H9 (cell line): ENCODE results near the gene DDX47. TPM values are rescaled to one million over a fixed set of nuclear protein-coding genes. Genes with fewer than 3 reads are reported as not detected.
"Not testable (repeated sequence)": the region's sequence is repeated elsewhere in the genome, so short reads cannot be mapped to it uniquely, and the experiment has no call there.

Source experiments
- DNase-seq: peaks from one replicate; pipeline ENCODE4 v3.0.0-alpha.2; 2017
- H2AFZ ChIP-seq: one replicate; pipeline ENCODE4 v1.6.1; 2013; ENCODE audit warnings: mild to moderate bottlenecking, low read length, control low read depth, moderate library complexity
- H2AK5ac ChIP-seq: 2 replicates; pipeline ENCODE4 v1.6.1; 2013; ENCODE audit warnings: low read length, control low read depth, mixed read lengths; ENCODE audit not compliant: insufficient read length
- H2BK120ac ChIP-seq: one replicate; pipeline ENCODE4 v1.6.1; 2013; ENCODE audit warnings: low read depth, mild to moderate bottlenecking, low read length, control low read depth, inconsistent platforms; ENCODE audit not compliant: poor library complexity, severe bottlenecking
- H2BK12ac ChIP-seq: 2 replicates; pipeline ENCODE4 v1.6.1; 2013; ENCODE audit warnings: low read length, control low read depth, mixed read lengths, low read depth; ENCODE audit not compliant: insufficient read length
- H2BK15ac ChIP-seq: 2 replicates; pipeline ENCODE4 v1.6.1; 2013; ENCODE audit warnings: low read depth, low read length, control low read depth
- H2BK20ac ChIP-seq: one replicate; pipeline ENCODE4 v1.6.1; 2013; ENCODE audit warnings: low read depth, mild to moderate bottlenecking, low read length, control low read depth, inconsistent platforms; ENCODE audit not compliant: poor library complexity, severe bottlenecking
- H2BK5ac ChIP-seq: 2 replicates; pipeline ENCODE4 v1.6.1; 2013; ENCODE audit warnings: low read length, control low read depth, mixed read lengths; ENCODE audit not compliant: insufficient read length
- H3K14ac ChIP-seq: 2 replicates; pipeline ENCODE4 v1.6.1; 2013; ENCODE audit warnings: low read length, control low read depth; ENCODE audit not compliant: insufficient read depth
- H3K18ac ChIP-seq: 2 replicates; pipeline ENCODE4 v1.6.1; 2013; ENCODE audit warnings: low read depth, mild to moderate bottlenecking, mixed read lengths, low read length, control low read depth; ENCODE audit not compliant: insufficient read length
- H3K23ac ChIP-seq: 2 replicates; pipeline ENCODE4 v1.6.1; 2013; ENCODE audit warnings: low read length, control low read depth, mixed read lengths, low read depth; ENCODE audit not compliant: insufficient read length
- H3K23me2 ChIP-seq: 2 replicates; pipeline ENCODE4 v1.6.1; 2013; ENCODE audit warnings: low read depth, mild to moderate bottlenecking, mixed read lengths, low read length, control low read depth; ENCODE audit not compliant: insufficient read length, poor library complexity, severe bottlenecking
- H3K27ac ChIP-seq: 2 replicates; pipeline ENCODE4 v1.5.1; 2013; ENCODE audit warnings: low read length, control low read depth, mixed read lengths, low read depth; ENCODE audit not compliant: insufficient read length
- H3K27me3 ChIP-seq: 2 replicates; pipeline ENCODE4 v1.6.1; 2013; ENCODE audit warnings: low read length, control low read depth, inconsistent platforms; ENCODE audit not compliant: insufficient read depth
- H3K4ac ChIP-seq: 2 replicates; pipeline ENCODE4 v1.6.1; 2013; ENCODE audit warnings: low read depth, mild to moderate bottlenecking, control low read depth, inconsistent platforms, low read length, moderate library complexity
- H3K4me1 ChIP-seq: 2 replicates; pipeline ENCODE4 v1.6.1; 2013; ENCODE audit warnings: low read length, control low read depth, inconsistent platforms; ENCODE audit not compliant: insufficient read depth
- H3K4me2 ChIP-seq: 2 replicates; pipeline ENCODE4 v1.6.1; 2013; ENCODE audit warnings: low read length, control low read depth, mixed read lengths; ENCODE audit not compliant: insufficient read length, insufficient read depth
- H3K56ac ChIP-seq: 2 replicates; pipeline ENCODE4 v1.6.1; 2013; ENCODE audit warnings: low read depth, mild to moderate bottlenecking, mixed read lengths, low read length, control low read depth; ENCODE audit not compliant: insufficient read length
- H3K79me1 ChIP-seq: 2 replicates; pipeline ENCODE4 v1.6.1; 2013; ENCODE audit warnings: low read depth, mild to moderate bottlenecking, moderate library complexity, low read length, control low read depth, inconsistent platforms; ENCODE audit not compliant: insufficient read depth, poor library complexity, severe bottlenecking
- H3K79me2 ChIP-seq: 2 replicates; pipeline ENCODE4 v1.6.1; 2013; ENCODE audit warnings: low read length, control low read depth, inconsistent platforms; ENCODE audit not compliant: insufficient read depth
- H3K9ac ChIP-seq: 2 replicates; pipeline ENCODE4 v1.6.1; 2013; ENCODE audit warnings: low read length, control low read depth, mixed read lengths; ENCODE audit not compliant: insufficient read length; ENCODE audit errors: extremely low read depth
- H3K9me3 ChIP-seq: one replicate; pipeline ENCODE4 v1.6.1; 2013; ENCODE audit warnings: low read depth, low read length, inconsistent platforms; ENCODE audit not compliant: control insufficient read depth
- H3T11ph ChIP-seq: one replicate; pipeline ENCODE4 v1.6.1; 2013; ENCODE audit warnings: mild to moderate bottlenecking, low read length, control low read depth, inconsistent platforms
- H4K20me1 ChIP-seq: one replicate; pipeline ENCODE4 v1.6.1; 2013; ENCODE audit not compliant: control insufficient read depth, insufficient read length, insufficient read depth
- H4K5ac ChIP-seq: 2 replicates; pipeline ENCODE4 v1.6.1; 2013; ENCODE audit warnings: low read depth, mild to moderate bottlenecking, mixed read lengths, low read length, control low read depth; ENCODE audit not compliant: insufficient read length
- H4K8ac ChIP-seq: replicated peaks from 2 replicates; pipeline ENCODE4 v1.6.1; 2013; ENCODE audit warnings: low read length, control low read depth, mixed read lengths, low read depth; ENCODE audit not compliant: insufficient read length
- H4K91ac ChIP-seq: 2 replicates; pipeline ENCODE4 v1.6.1; 2013; ENCODE audit warnings: low read depth, mild to moderate bottlenecking, moderate library complexity, mixed read lengths, low read length, control low read depth; ENCODE audit not compliant: insufficient read length
- H3K27ac Mint-ChIP-seq, 3 experiments: 2 replicates in 2 of 3; 3 replicates in 1 of 3; pipeline ENCODE4 v1.8.0; 2020 to 2021; ENCODE audit warnings: mixed read lengths in 3 of 3, mild to moderate bottlenecking in 1 of 3, moderate library complexity in 1 of 3
- H3K27me3 Mint-ChIP-seq: 2 replicates; pipeline ENCODE4 v1.8.0; 2021; ENCODE audit warnings: low read depth, mild to moderate bottlenecking, moderate library complexity, mixed read lengths
- H3K36me3 Mint-ChIP-seq, 3 experiments: 2 replicates in 2 of 3; 3 replicates in 1 of 3; pipeline ENCODE4 v1.8.0; 2020 to 2021; ENCODE audit warnings: low read depth in 3 of 3, mixed read lengths in 3 of 3; ENCODE audit not compliant: insufficient read depth in 1 of 3
- H3K4me1 Mint-ChIP-seq, 2 experiments: 2 replicates each; pipeline ENCODE4 v1.8.0; 2020; ENCODE audit warnings: mixed read lengths in 2 of 2
- H3K4me3 Mint-ChIP-seq, 2 experiments: 2 replicates in 1 of 2; 3 replicates in 1 of 2; pipeline ENCODE4 v1.8.0; 2020 to 2021; ENCODE audit warnings: mild to moderate bottlenecking in 2 of 2, mixed read lengths in 2 of 2, moderate library complexity in 1 of 2
- H3K9me3 Mint-ChIP-seq, 2 experiments: 2 replicates in 1 of 2; 3 replicates in 1 of 2; pipeline ENCODE4 v1.8.0; 2020; ENCODE audit warnings: mild to moderate bottlenecking in 2 of 2, mixed read lengths in 2 of 2, moderate library complexity in 1 of 2
- CTCF ChIP-seq: fragments of 200-600 bp; sonication (generic); conservative IDR thresholded peaks from 3 replicates; pipeline ENCODE4 v1.8.0; 2021; ENCODE audit warnings: antibody characterized with exemption, mild to moderate bottlenecking
- WGBS: extraction: QIAGEN DNeasy Blood & Tissue Kit; methylation state at CpG from one replicate; pipeline ENCODE4 v1.1.7; 2013; ENCODE audit warnings: missing lambda C conversion rate, low lambda C conversion rate, mixed read lengths; ENCODE audit not compliant: insufficient read length; ENCODE audit errors: extremely low coverage; 5-methylcytosine and 5-hydroxymethylcytosine counted together
- total RNA-seq: library from RNA; stranded (reverse); gene quantifications from 2 replicates; pipeline ENCODE4 v1.2.1, GENCODE V29; 2021

The DDX47 gene
- total RNA-seq, 1 experiment from 2014 or later: 78.2 TPM

GRCh38 chr12:12874029-12874428 lies 60.9 kb downstream of the DDX47 start:
- no peak overlapping the region for H3K14ac ChIP-seq
- no peaks in the 10 kb centered on the region for H3K23me2 ChIP-seq
- Mint-ChIP-seq H3K36me3 (peaks cover 0 to 4% (median 0%) of the 10 kb centered on the region in 3 experiments; a peak in 3 of 7 replicates), H3K4me3 (no peak overlapping the region), H3K27me3 (no peaks in the 10 kb centered on the region; the same call in 1 of the 2 replicates), H3K27ac (no peak overlapping the region), H3K9me3 (no peaks in the 10 kb centered on the region; a peak in 1 of 5 replicates), H3K4me1 (peaks cover 19 to 43% of the 10 kb centered on the region in 2 experiments)
- H3K4me1 ChIP-seq: peaks cover 13% of the 10 kb centered on the region; the same call in 1 of the 2 replicates
- no peak overlapping the region for H3K18ac ChIP-seq
- H2BK5ac ChIP-seq: no peak overlapping the region
- H3K27ac ChIP-seq: no peak overlapping the region
- H2BK15ac ChIP-seq: no peak overlapping the region
- H3K79me1 ChIP-seq: no peaks in the 10 kb centered on the region
- no peak overlapping the region for H3K23ac ChIP-seq
- H2BK120ac ChIP-seq: no peak overlapping the region
- no peak overlapping the region for H3T11ph ChIP-seq
- H2BK20ac ChIP-seq: no peak overlapping the region
- TF ChIP-seq CTCF: no peak
- H3K4ac ChIP-seq: no peak overlapping the region
- H3K56ac ChIP-seq: no peak overlapping the region
- no peak overlapping the region for H3K4me2 ChIP-seq
- no peak overlapping the region for H2BK12ac ChIP-seq
- no peak overlapping the region for H4K8ac ChIP-seq
- no peaks in the 10 kb centered on the region for H3K27me3 ChIP-seq
- H4K20me1 ChIP-seq: no peaks in the 10 kb centered on the region
- no peak overlapping the region for H3K9ac ChIP-seq
- no peak overlapping the region for H4K5ac ChIP-seq
- no peaks in the 10 kb centered on the region for H3K9me3 ChIP-seq
- H3K79me2 ChIP-seq: no peaks in the 10 kb centered on the region
- no CpG with 5 or more reads among the region's 1 CpG for WGBS
- no peak overlapping the region for H2AFZ ChIP-seq
- DNase-seq: no peak
- no peak overlapping the region for H2AK5ac ChIP-seq
- H4K91ac ChIP-seq: no peak overlapping the region

DNA sequence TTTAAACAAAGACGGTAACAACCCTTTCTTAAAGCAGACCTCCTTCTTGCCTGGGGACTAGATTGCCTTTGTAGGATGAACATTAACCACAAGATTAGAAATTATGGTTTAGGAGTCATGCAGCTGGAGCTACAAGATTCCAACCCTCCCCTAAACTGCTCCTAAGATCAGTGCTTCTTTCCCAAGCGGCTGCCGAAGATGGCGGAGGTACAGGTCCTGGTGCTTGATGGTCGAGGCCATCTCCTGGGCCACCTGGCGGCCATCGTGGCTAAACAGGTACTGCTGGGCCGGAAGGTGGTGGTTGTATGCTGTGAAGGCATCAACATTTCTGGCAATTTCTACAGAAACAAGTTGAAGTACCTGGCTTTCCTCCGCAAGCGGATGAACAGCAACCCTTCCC lies 62.2 kb downstream of the DDX47 start:
- H3K18ac ChIP-seq, H2BK15ac ChIP-seq, H2AFZ ChIP-seq, H3K9me3 ChIP-seq, H4K8ac ChIP-seq, H3K27me3 ChIP-seq, H3K27ac ChIP-seq, H3K9me3 Mint-ChIP-seq, H2BK12ac ChIP-seq, H3K79me2 ChIP-seq, H4K5ac ChIP-seq, H3K23me2 ChIP-seq, H3K14ac ChIP-seq, H2BK20ac ChIP-seq, DNase-seq, H2BK120ac ChIP-seq, H3K27me3 Mint-ChIP-seq, H4K20me1 ChIP-seq, H3K79me1 ChIP-seq, H2AK5ac ChIP-seq, H3K23ac ChIP-seq, H3K36me3 Mint-ChIP-seq, H3T11ph ChIP-seq, H3K9ac ChIP-seq, H2BK5ac ChIP-seq, H3K4me2 ChIP-seq, H3K27ac Mint-ChIP-seq, H3K4ac ChIP-seq, H3K56ac ChIP-seq, H4K91ac ChIP-seq, H3K4me3 Mint-ChIP-seq: not testable (repeated sequence)
- WGBS: no CpG with 5 or more reads among the region's 10 CpGs
- H3K4me1 Mint-ChIP-seq: peaks cover 19 to 42% of the 10 kb centered on the region in 2 experiments
- peaks cover 13% of the 10 kb centered on the region; the same call in 1 of the 2 replicates for H3K4me1 ChIP-seq
